DMS114 treated with DMSO at 0.1 percent for 48 hours (cell line): Measurements from ENCODE around the gene PDE1C.

Source experiments
- DNase-seq: peaks from one replicate; lab custom pipeline; 2025; ENCODE audit not compliant: unreplicated experiment; lab: John Stamatoyannopoulos, UW

Gene PDE1C

DNA sequence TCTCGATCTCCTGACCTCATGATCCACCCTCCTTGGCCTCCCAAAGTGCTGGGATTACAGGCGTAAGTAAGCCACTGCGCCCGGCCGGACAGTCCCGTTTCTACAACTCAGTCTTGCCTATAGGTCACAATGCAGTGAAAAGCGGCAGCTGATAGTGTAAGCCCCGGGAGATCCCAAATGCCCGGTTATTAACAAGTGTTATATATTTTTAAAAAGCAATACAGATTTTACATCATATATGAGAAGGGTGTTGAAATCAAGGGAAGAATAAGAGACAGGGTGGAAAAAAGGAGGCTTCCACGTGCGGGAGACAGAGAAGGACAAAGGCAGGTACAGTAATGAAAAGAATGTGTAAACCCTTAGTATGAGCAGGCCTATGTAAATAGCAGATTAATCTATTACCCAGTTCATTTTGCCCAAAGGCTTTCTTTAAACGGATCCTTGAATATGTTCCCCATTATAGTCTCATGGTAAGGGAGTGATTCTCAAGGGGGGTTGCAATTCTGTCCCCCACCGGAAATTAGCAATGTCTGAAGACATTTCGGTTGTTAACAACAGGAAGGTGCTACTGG, 170.8 kb downstream of the PDE1C start:
- no peak for DNase-seq

DNA sequence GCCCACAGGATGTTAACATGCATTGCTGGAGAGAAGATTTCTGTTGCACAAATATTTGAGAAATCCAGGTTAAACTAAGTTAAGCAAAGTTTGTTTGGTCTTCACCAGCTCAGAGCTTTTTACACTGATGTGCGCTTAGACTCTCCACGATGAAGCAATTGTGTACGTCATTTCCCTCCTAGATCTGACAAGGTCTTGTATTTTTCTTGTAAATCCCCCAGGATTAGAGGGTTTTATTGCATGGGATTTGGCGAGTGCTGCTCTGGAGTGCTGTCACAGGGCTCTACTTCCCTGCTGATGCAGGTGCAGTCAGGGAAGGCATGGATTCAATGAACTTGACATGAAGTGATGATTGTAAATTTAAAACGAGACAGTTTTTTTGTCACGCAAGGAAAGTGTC, 173.3 kb downstream of the PDE1C start:
- no peak for DNase-seq

DNA sequence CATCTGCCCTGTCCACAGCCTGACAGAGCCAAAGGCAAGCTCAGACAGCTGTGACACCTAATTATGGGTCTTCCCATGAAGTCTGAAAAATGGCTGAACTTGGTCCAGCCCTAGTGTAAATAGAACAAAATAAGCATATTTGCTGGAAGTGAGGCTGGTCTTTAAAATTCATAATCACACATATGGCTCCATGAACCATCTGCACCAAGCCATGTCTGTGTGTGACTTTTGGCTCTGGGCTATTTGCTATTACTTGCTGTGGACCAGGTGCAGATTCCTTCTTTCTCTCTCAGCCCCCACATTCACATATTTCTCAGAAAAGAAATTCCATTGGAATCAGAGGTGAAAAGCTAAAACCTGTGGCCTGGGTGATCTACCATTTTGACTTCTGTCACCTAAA, 175.9 kb downstream of the PDE1C start:
- DNase-seq: no peak

DNA sequence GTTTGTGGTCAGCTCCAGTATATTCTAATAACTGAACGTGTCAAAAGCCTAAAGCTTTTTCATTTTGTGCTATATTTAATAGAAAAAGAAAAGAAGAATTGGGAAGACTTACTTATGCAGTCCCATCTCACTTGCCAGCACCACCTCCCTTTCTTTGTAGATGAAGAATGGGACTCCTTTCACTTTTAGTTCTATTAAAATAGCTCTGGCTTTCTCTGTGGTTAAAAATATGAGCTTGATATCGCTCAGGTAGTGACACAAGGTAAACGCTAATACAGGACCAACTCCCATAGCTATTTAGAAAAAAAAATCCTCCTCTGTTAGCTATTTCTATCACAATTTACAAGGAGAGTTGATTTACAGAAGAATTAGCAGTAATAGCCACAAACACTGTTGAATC, 176.8 kb downstream of the PDE1C start:
- no peak for DNase-seq

DNA sequence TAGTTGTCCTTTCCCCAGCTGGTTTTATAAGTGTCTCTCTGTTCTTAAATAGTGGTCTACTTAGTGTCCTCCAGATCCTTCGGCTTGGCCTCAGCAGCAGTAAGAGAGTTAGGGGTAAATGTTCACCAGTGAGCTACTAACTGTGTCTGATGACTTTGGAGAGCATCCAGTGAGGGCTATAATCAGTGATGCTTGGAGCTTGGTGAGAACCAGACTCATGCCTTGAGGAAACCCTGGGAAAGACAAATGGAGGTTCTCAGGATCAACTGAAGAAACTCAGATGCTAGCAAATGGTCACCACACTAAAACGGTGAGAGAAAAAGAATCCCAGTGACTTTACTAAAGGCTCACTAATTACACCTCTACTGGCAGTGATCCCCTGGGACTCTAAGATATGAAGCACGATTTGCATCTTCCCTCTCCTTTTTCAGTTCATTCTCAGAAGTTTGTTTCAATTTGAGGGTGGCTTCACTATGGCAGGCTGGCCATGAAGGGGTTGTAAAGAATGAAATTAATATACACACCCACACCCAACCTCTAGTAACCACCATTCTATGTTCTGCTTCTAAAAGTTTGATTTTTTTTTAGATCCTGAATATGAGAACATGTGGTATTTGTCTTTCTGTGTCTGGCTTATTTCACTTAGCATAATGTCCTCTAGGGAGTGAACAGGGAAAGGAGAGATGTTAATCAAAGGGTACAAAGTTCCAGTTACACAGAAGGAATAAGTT, 177.9 kb downstream of the PDE1C start:
- no peak for DNase-seq

DNA sequence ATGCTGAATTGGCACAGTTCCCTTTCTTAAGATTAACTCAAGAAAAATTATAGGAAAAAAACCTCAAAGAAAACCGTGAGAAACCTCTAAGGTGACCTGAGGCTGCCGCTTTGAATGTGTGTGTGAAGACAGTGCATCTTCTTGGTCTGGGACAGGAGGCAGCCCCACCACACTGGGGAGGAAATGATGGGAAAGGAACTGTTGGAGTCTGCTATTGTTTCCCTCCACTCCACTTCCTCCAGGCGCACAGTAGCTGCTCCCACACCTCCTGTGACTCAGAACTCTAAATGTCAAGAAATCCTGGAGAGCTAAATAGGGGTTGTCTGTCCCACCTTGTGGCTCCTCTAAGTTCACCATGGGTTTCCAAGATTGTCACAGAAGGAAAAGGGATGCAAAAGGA, 179.4 kb downstream of the PDE1C start:
- no peak for DNase-seq

DNA sequence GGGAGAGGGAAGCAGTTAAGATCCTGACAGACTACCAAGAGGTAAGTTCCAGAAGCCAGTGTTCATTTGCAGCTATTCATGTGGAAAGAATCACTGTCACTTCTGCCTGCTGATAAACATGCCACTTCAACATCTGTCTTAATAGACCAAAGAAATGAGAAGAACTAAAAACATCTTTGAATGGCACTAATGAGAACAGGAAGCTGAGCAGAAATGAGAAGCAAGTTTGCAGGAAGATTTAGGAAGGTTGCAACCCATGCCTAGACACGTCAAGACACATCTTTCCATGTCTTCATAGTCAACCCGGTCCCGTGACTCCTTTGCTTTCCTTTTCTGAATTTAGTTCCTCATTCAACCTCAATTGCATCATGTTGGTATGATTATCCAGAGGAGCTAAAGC, 180.0 kb downstream of the PDE1C start:
- no peak for DNase-seq

DNA sequence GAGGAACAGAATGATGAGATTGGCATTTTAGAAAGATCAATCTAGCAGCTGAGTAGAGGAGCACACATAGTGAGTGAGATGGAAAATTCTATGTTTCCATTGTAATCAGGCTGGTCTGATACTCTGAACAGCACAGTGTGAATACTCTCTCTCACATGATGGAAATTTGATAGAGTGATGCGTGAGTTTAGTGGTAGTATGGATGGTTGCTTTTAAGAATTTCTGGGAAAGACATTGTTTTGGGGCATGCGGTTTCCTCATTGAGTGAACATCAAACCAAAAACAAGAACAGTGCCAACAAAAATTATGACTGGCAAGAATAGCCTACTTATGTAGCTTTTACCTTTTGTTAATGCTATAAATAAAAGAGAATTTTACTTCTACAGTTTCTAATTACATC, 183.2 kb downstream of the PDE1C start:
- DNase-seq: no peak

DNA sequence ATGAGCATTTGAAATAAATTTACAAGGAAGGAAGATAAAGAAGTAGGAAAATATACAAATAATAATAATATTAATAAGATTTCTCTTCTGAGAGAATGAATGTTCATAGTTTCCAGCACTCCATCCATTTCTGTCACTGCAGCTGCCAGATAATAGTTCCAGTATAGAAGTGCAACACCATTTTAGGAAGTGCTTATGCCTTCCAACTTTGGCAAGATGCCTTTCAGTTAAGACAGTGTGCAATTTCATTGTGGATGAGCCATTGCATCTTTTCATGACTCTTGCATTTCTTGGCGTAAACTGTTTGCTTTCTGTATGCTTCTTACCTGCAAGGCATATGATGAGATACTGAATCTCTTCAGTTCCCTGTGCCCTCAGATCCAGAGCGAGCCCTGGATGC, 185.0 kb downstream of the PDE1C start:
- no peak for DNase-seq

DNA sequence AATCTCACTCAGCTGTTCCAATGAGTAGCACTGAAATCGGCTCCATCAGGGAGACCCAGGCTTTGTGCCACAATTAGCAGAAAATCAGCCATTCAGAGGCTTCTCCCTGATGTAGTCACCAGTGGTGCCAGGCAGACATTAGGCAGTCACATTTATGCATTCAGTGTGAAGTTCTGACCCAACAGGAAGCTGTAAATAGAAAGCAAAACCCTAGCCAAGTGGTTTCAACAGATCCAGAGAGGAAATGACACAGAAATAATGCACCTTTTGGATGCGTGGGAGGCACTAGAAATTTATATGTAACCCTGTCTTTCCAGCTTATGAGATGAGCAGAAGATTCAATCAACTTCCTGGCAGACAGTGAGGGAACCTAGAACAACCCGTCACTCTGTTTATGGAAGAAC, 186.4 kb downstream of the PDE1C start:
- no peak for DNase-seq

DNA sequence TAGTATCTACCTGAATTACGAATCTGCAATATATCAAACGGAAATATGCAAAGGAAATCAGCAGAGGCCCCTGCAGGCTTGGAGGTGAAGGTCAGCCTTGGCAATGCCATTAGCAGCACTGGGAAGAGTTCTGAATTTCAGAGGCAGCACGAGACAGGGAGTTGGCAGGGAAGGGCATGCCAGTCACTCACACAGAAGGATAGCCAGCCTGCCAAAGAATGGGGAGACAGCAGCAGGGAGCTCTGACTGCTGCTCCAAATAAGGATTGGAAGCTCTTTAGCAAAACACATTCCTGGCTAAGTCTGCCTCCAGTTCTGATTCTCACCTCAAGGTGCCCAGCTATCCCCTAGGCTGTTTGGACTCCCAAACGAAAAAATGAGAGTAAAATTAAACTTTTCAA, 188.0 kb downstream of the PDE1C start:
- no peak for DNase-seq

DNA sequence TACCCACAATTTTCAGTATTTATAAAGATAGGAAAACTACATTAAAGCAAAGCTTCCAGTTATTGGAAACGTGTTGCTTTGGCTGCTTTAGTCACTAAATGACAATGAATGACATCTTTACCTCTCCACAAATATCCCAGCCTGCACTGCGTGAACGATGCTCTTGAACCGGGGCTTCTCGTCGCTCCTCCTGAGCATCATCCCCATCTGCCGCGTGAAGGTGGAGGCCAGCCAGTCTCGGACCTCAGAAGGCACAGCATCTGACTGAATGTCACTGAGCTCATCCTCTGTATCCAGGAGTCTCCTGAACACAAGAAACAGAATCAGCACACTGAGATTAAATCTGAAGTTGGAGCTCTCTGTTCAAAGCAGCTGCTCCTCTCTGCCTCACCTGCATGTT, 191.3 kb downstream of the PDE1C start:
- no peak for DNase-seq

DNA sequence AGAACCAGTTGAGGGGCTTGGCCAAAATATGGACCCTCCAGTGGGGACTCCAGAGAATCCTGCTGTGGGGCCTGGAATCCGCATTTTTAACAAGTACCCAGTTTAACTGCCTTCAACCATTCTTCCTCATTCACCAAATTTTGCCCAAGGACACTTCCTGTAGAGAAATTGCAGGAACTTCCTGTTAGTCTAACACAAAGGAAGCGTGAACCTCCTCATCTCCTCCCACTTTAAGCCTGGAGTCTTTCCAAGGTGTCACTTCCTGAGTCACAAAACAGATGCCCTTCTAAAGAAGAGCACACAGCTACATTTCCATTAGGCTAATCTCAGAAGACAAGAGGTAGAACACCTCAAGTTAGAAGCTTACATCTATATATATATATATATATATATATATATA, 194.8 kb downstream of the PDE1C start:
- no peak for DNase-seq

DNA sequence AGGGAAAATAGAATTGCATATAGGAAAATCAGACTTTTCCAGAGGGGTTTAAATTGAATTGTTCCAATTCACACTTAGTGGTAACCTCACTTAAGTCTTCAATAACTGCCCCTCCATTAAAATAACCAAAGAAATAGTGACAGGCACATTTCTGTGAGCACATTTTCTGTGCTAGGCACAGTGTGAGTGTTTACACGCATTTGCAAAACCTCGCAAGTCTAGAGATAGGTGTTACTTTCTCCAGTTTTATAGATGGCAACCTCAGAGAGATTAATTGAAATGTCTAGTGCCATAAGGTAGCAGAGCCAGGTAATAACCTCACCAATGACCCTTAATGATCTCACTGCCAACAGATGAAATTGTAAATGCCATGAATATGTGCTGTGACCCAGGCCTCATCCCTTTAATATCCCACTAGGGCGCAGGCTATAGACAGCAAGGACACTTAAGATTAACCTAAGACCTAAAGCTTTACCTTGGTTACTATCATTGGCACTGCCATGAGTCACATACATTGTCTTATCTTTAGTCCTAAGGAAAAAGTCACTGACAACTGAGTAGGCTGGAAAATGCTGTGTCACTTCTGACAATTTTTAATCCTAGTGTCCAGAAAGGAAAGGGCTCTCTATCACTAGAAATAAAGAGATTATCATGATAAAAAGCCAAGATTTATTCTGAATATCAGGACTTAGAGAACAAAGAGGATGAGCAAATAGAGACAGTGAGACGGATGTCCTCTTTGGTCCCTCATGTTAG, 195.4 kb downstream of the PDE1C start:
- DNase-seq: no peak

DNA sequence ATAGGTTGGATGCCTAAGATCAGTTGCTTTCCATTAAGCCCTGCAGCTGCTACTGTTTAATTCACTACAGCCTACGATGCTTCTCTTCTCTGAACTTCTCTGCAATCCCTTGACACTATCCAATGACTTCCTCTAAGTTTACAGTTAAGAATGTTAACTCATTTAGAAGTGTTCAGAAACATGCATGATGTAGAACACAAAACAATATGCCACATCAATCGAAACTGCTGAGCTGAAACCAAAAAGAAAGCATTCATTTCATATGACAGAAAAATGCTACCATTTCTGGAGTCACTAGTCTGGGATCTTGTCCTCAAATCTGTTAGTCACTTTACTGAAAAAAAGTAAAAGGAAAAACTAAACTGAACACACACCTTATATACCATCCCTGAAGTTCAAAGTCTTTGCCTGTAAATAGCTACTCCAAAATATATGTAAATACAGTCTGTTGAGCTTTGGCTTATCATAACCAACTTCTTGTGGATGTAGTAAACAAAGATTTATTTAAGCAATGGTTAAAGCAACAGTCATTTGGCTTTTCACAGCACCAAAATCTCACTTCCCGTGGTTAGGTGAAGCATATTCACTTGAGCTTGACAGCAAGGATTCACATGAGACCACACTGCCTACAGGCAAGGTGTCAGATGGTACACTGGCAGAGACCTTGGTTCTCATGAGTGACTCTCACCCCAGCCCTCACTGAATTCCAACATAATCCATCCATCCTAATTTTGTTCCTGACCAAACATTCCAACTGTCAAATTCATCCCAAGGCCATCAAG, 196.2 kb downstream of the PDE1C start:
- no peak for DNase-seq

DNA sequence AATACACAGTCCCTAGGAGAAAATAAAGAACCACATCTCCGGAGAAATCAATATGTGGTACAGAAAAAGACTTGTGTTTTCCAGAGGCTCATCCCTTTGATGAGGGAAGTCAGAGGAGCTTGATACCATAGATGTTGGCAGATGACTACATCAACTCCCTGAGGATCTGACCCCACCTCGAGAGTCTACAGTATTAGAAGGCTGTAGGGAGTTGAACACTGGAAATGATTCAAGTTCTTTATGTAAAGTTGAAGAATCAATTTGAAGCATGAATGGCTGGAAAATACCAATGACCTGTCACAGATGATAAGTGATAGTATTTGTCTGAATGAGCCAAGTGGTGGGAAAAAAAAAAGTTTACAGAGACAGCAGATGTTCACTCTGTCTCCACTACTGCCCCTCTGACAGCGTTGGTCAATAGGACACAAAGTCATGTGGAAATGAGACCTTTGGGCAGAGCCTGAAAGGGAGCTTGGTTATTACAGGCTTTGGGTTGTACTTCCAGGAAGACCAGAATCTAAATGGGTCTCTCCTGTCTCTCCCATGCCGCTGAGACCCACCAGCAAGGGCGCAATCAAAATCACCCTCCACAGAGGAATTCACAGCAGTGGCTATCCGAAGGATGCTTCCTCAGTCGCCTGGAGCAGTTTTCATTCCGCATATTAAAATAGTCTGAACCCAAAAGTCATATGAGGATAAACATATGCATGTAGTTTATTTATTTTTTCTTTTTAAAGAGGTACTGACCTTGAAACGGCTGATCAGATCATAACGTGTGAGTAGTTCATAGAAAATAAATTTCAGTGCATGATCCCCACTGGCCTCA, 197.4 kb downstream of the PDE1C start:
- no peak for DNase-seq

DNA sequence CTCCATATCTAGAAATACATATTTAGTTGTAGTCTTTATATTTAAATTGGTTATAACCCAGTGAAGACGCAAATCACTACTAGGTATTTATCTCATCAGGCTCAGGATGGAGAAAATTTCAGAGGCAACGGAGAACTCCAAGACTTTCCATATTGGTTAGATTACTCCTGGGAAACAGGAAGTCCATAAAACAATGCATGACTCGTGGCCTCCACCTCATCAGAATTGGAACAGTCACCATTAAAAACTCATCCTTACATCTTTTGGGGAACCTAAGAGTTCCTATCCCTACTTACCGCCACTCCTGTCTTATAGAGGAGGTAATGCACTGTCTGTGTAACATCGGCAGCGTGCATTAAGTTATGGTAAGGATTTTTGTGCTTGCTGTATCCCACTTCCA, 205.6 kb downstream of the PDE1C start:
- no peak for DNase-seq

DNA sequence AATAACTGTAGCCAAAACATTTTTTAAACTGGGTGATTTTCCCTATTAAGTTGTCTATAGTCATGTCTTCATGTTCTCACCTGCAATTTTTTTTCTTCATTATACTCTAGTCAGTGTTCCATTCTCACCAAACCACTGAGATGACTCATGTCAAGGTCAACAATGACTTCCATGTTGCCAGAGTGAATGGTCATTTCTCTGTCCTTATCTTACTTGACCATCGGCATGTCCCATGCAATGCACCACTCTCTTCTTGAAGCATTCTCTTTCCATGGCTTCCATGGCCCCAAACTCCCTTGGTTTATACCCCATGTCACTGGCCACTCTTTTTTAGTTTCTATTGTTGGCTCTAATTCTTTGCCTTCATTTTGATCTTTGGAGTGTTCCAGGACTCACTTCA, 209.3 kb downstream of the PDE1C start:
- no peak for DNase-seq

DNA sequence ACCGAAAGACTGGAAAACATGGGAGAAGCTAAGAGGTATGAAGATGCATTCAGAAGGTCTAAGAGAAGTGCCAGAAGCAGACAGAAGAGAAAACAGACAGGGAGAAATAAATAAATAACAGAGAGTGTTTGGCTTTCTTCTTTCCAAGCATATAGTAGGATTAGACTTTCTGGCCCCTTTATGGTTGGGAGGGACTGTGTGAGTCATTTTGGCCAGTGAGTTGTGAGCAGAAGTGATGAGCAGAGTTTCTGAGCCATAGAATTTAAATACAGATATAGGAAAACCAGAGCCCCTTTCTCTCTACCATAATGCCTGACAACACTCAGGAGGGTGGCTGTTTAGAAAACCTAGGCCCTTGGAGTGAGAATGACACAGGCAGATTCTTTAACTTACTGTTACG, 212.2 kb downstream of the PDE1C start:
- no peak for DNase-seq

DNA sequence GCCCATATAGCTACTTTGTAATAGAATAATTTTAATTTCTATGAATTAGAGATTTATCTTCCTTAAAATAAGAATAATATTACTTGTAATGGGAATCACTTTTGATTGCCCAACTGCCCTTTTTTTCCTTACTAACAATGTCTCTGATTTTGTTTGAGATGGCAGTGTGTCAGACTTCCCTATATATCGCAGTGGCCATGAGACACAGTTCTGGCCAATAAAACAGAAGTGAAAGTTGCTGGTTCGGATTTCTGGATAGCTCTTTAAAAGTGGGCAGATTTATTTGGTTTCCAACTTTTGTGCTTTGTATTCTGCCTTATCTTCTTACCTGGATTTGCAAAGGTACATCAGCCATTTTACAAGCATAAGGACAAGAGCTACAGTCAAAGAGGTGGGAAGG, 213.0 kb downstream of the PDE1C start:
- DNase-seq: no peak

DNA sequence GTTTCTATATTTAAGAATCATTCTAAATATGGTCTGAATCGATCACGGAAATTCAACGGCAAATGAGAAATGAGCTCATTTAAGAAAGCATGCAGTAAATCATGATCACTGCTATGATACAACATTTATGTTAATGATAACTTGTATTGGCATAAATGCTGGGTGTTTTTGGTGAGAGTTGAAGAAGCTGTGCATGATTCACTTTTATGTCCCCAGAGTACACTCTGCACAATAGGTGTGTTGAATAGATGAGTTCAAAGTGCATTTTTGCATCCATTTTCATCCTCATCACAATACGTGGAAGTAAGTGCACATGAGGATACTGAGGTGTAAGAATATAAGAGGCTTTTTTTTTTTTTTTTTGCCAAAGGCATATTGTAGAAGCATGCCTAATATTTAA, 213.9 kb downstream of the PDE1C start:
- DNase-seq: no peak
